Smooth muscle cell (in vitro differentiated cells): ENCODE measurements around the gene PALM. TPM values are rescaled to one million over a fixed set of nuclear protein-coding genes. Genes with fewer than 3 reads are reported as not detected.

Experiments used
- DNase-seq: peaks from one replicate; lab custom pipeline; 2025; ENCODE audit not compliant: unreplicated experiment; lab: John Stamatoyannopoulos, UW
- H2AFZ ChIP-seq: fragments of 200-600 bp; sonication (generic); 2 replicates; pipeline ENCODE4 v1.6.0; 2016; ENCODE audit warnings: antibody characterized with exemption, low read depth, mild to moderate bottlenecking
- H3F3A ChIP-seq: fragments of 200-600 bp; sonication (generic); 2 replicates; pipeline ENCODE4 v1.6.0; 2017; ENCODE audit warnings: antibody characterized with exemption, low read depth
- H3K27ac ChIP-seq: fragments of 200-600 bp; sonication (generic); 2 replicates; pipeline ENCODE4 v1.5.1; 2016; ENCODE audit warnings: low read depth, mild to moderate bottlenecking
- H3K27me3 ChIP-seq: fragments of 200-600 bp; sonication (generic); 2 replicates; pipeline ENCODE4 v1.6.1; 2016; ENCODE audit warnings: low read depth, mild to moderate bottlenecking
- H3K36me3 ChIP-seq: fragments of 200-600 bp; sonication (generic); 2 replicates; pipeline ENCODE4 v1.5.1; 2016; ENCODE audit warnings: low read depth
- H3K4me1 ChIP-seq: fragments of 200-600 bp; sonication (generic); 2 replicates; pipeline ENCODE4 v1.5.1; 2016; ENCODE audit warnings: low read depth
- H3K4me2 ChIP-seq: fragments of 200-600 bp; sonication (generic); 2 replicates; pipeline ENCODE4 v1.6.0; 2016; ENCODE audit warnings: mild to moderate bottlenecking
- H3K4me3 ChIP-seq: fragments of 200-600 bp; sonication (generic); 2 replicates; pipeline ENCODE4 v1.5.1; 2016; ENCODE audit warnings: mild to moderate bottlenecking
- H3K79me2 ChIP-seq: fragments of 200-600 bp; sonication (generic); 2 replicates; pipeline ENCODE4 v1.6.0; 2016; ENCODE audit warnings: low read depth, mild to moderate bottlenecking
- H3K9ac ChIP-seq: fragments of 200-600 bp; sonication (generic); 2 replicates; pipeline ENCODE4 v1.6.0; 2016; ENCODE audit warnings: low read depth
- H3K9me3 ChIP-seq: fragments of 200-600 bp; sonication (generic); replicated peaks from 2 replicates; pipeline ENCODE4 v1.5.1; 2016; ENCODE audit warnings: low read depth
- H4K20me1 ChIP-seq: fragments of 200-600 bp; sonication (generic); 2 replicates; pipeline ENCODE4 v1.6.0; 2016; ENCODE audit warnings: low read depth
- WGBS: methylation state at CpG from one replicate; pipeline ENCODE4 v1.1.7; 2016; ENCODE audit warnings: low lambda C conversion rate; 5-methylcytosine and 5-hydroxymethylcytosine counted together
- polyA plus RNA-seq: library from polyadenylated mRNA; unstranded; fragments of >200 nt; fragmentation: Nextera tagmentation; extraction: Ambion mirVana; gene quantifications from 2 replicates; pipeline ENCODE4 v1.2.1, GENCODE V29; 2016
- total RNA-seq: library from RNA; depleted of rRNA; stranded (reverse); fragments of >200 nt; gene quantifications from 2 replicates; pipeline ENCODE4 v1.2.3, GENCODE V29; 2014
- TF ChIP-seq, protein P1 (sequence below): fragments of 200-600 bp; sonication (generic); IDR thresholded peaks from 2 replicates; pipeline ENCODE4 v1.5.1; 2017; ENCODE audit warnings: borderline replicate concordance, mild to moderate bottlenecking, antibody characterized with exemption; ENCODE audit not compliant: insufficient read depth, poor library complexity, severe bottlenecking

PALM gene
- total and polyA plus RNA-seq, 2 experiments from 2014 or later = 11.1 to 16.6 TPM

DNA sequence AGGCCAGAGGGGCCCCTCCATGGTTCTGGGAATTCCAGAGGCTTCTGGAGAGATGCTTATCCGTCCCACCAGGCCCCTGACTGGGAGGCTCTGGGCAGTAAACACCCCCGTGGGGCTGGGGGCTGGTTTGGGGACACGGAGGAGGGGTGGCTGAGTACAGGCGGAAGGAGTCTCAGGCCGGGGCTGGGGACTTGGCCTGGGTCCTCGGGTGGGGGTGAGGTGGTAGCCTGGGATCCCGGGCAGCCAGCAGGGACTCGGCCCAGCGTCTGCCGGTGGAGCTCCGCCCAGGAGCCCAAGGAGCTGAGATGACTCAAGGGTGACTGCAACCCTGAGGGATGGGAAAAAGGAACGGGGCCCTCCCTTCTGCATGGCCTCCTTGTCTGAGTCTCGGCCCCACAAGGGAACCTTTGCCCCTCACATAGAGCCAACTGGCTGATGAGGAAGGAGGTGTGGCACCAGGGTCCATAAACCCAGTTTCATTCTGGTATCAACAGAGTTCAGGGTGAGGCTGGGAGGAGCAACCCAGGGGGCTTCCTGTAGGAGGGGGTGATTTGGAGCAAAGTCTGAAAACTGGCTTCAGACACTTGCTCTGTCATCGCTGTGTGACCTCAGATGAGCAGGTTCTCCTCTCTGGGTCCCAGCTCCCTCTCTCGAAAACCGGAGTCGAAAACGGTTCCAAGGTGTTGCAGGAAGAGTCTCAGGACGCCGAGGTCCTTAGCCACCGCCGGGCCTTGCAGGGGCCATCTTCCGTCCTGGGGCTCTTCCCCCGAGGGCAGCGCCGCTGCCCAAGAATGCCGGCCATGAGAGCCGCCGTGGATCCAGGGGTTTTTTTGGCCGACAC is 43.0 kb downstream of the PALM start:
- WGBS = 77% methylated on average over 23 of the region's 30 CpGs
- Histone ChIP-seq H3K4me3 (peak overlapping the region; percentile 39), H3K4me2 (peak overlapping the region; percentile 73), H3K9me3 (no peaks in the 10 kb centered on the region), H3K9ac (peak overlapping the region; percentile 46), H3K27me3 (no peaks in the 10 kb centered on the region), H4K20me1 (no peaks in the 10 kb centered on the region), H3K79me2 (no peaks in the 10 kb centered on the region), H3K27ac (peak overlapping the region; percentile 62), H3K4me1 (no peaks in the 10 kb centered on the region), H3F3A (no peaks in the 10 kb centered on the region), H3K36me3 (no peaks in the 10 kb centered on the region), H2AFZ (peak overlapping the region; percentile 59)
- TF ChIP-seq, protein P1, sequence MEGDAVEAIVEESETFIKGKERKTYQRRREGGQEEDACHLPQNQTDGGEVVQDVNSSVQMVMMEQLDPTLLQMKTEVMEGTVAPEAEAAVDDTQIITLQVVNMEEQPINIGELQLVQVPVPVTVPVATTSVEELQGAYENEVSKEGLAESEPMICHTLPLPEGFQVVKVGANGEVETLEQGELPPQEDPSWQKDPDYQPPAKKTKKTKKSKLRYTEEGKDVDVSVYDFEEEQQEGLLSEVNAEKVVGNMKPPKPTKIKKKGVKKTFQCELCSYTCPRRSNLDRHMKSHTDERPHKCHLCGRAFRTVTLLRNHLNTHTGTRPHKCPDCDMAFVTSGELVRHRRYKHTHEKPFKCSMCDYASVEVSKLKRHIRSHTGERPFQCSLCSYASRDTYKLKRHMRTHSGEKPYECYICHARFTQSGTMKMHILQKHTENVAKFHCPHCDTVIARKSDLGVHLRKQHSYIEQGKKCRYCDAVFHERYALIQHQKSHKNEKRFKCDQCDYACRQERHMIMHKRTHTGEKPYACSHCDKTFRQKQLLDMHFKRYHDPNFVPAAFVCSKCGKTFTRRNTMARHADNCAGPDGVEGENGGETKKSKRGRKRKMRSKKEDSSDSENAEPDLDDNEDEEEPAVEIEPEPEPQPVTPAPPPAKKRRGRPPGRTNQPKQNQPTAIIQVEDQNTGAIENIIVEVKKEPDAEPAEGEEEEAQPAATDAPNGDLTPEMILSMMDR = no peak
- DNase-seq = peak; percentile 28

DNA sequence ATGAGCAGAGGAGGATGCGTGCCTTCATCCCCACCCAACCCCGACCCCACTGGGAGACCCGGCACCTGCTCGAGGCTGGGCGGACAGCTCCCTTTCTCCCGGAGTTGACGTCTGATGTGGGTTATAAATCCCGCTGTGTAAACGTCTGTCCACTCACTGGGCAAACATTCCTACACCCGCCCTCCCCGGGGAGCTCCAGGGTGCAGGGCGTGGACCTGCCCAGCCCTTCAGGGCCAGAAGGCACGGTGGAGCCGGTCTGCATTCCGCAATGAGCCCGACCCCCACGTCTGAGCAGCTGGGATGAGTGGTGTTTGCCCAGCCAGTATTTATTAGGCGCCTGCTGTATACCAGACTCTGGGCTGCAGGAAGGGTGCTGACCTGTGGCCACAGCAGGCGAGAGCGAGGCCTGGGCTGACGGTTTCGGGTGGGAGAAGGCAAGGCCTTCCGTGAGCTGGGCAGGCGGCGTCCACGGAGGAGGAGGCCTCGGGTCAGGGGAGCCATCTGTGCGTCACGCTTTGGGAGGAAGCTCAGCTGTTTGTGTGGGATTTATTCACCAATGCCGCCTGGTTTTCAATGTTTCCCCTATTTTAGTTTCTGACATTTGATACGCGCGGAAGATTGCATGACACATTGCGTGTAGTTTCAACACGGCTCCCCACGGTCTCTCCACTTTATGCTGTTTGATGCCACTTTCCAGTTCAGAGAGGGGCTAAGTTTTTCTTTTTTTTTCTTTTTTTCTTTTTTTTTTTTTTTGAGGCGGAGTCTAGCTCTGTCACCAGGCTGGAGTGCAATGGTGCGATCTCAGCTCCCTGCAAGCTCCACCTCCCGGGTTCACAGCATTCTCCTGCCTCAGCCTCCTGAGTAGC is 44.1 kb downstream of the PALM start:
- H3K36me3 ChIP-seq = no peaks in the 10 kb centered on the region
- TF ChIP-seq, protein P1 = no peak
- H3K4me2 ChIP-seq = no peak overlapping the region
- H3F3A ChIP-seq = no peaks in the 10 kb centered on the region
- H4K20me1 ChIP-seq = no peaks in the 10 kb centered on the region
- H2AFZ ChIP-seq = no peak overlapping the region
- H3K9ac ChIP-seq = no peak overlapping the region
- no peaks in the 10 kb centered on the region for H3K79me2 ChIP-seq
- no peak for DNase-seq
- H3K4me1 ChIP-seq = no peaks in the 10 kb centered on the region
- H3K9me3 ChIP-seq = no peaks in the 10 kb centered on the region
- peak overlapping the region; percentile 42 for H3K27ac ChIP-seq
- H3K4me3 ChIP-seq = no peak overlapping the region
- no peaks in the 10 kb centered on the region for H3K27me3 ChIP-seq
- 65% methylated on average over 35 of the region's 39 CpGs for WGBS

DNA sequence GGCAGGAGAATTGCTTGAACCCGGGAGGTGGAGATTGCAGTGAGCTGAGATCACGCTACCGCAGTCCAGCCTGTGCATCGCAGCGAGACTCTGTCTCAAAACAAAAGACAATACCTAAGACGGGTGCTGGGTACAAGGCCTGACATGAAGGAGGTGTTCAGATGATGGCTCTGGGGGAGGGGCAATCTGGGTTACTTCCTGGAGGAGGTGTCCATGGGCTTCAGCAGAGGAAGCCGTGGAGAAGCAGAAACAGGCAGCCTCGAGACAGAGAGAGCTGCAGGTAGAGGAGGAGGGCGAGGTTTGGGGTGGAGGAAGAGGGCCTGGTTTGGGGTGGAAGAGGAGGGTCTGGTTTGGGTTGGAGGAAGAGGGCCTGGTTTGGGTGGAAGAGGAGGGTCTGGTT is 45.8 kb downstream of the PALM start:
- Histone ChIP-seq H2AFZ (no peak overlapping the region), H3F3A (no peaks in the 10 kb centered on the region), H3K9me3 (no peaks in the 10 kb centered on the region), H4K20me1 (no peaks in the 10 kb centered on the region), H3K27me3 (no peaks in the 10 kb centered on the region), H3K4me2 (no peak overlapping the region), H3K27ac (no peak overlapping the region), H3K36me3 (no peaks in the 10 kb centered on the region), H3K4me1 (no peaks in the 10 kb centered on the region), H3K79me2 (no peaks in the 10 kb centered on the region), H3K9ac (no peak overlapping the region), H3K4me3 (no peak overlapping the region)
- 97% methylated on average over 9 of the region's 9 CpGs for WGBS
- DNase-seq = no peak
- TF ChIP-seq, protein P1 = no peak
